H9 (cell line): Measurements from ENCODE around the gene EPB41L2. TPM values are rescaled to one million over a fixed set of nuclear protein-coding genes. Genes with fewer than 3 reads are reported as not detected.
A peak's percentile ranks its signal among the peaks of the same experiment; 100 is the strongest.

ENCODE experiments used
- DNase-seq: peaks from one replicate; pipeline ENCODE4 v3.0.0-alpha.2; 2017
- H2AFZ ChIP-seq: one replicate; pipeline ENCODE4 v1.6.1; 2013; ENCODE audit warnings: mild to moderate bottlenecking, low read length, control low read depth, moderate library complexity
- H2AK5ac ChIP-seq: 2 replicates; pipeline ENCODE4 v1.6.1; 2013; ENCODE audit warnings: low read length, control low read depth, mixed read lengths; ENCODE audit not compliant: insufficient read length
- H2BK120ac ChIP-seq: one replicate; pipeline ENCODE4 v1.6.1; 2013; ENCODE audit warnings: low read depth, mild to moderate bottlenecking, low read length, control low read depth, inconsistent platforms; ENCODE audit not compliant: poor library complexity, severe bottlenecking
- H2BK12ac ChIP-seq: 2 replicates; pipeline ENCODE4 v1.6.1; 2013; ENCODE audit warnings: low read length, control low read depth, mixed read lengths, low read depth; ENCODE audit not compliant: insufficient read length
- H2BK15ac ChIP-seq: 2 replicates; pipeline ENCODE4 v1.6.1; 2013; ENCODE audit warnings: low read depth, low read length, control low read depth
- H2BK20ac ChIP-seq: one replicate; pipeline ENCODE4 v1.6.1; 2013; ENCODE audit warnings: low read depth, mild to moderate bottlenecking, low read length, control low read depth, inconsistent platforms; ENCODE audit not compliant: poor library complexity, severe bottlenecking
- H2BK5ac ChIP-seq: 2 replicates; pipeline ENCODE4 v1.6.1; 2013; ENCODE audit warnings: low read length, control low read depth, mixed read lengths; ENCODE audit not compliant: insufficient read length
- H3K14ac ChIP-seq: 2 replicates; pipeline ENCODE4 v1.6.1; 2013; ENCODE audit warnings: low read length, control low read depth; ENCODE audit not compliant: insufficient read depth
- H3K18ac ChIP-seq: 2 replicates; pipeline ENCODE4 v1.6.1; 2013; ENCODE audit warnings: low read depth, mild to moderate bottlenecking, mixed read lengths, low read length, control low read depth; ENCODE audit not compliant: insufficient read length
- H3K23ac ChIP-seq: 2 replicates; pipeline ENCODE4 v1.6.1; 2013; ENCODE audit warnings: low read length, control low read depth, mixed read lengths, low read depth; ENCODE audit not compliant: insufficient read length
- H3K23me2 ChIP-seq: 2 replicates; pipeline ENCODE4 v1.6.1; 2013; ENCODE audit warnings: low read depth, mild to moderate bottlenecking, mixed read lengths, low read length, control low read depth; ENCODE audit not compliant: insufficient read length, poor library complexity, severe bottlenecking
- H3K27ac ChIP-seq: 2 replicates; pipeline ENCODE4 v1.5.1; 2013; ENCODE audit warnings: low read length, control low read depth, mixed read lengths, low read depth; ENCODE audit not compliant: insufficient read length
- H3K27me3 ChIP-seq: 2 replicates; pipeline ENCODE4 v1.6.1; 2013; ENCODE audit warnings: low read length, control low read depth, inconsistent platforms; ENCODE audit not compliant: insufficient read depth
- H3K4ac ChIP-seq: 2 replicates; pipeline ENCODE4 v1.6.1; 2013; ENCODE audit warnings: low read depth, mild to moderate bottlenecking, control low read depth, inconsistent platforms, low read length, moderate library complexity
- H3K4me1 ChIP-seq: 2 replicates; pipeline ENCODE4 v1.6.1; 2013; ENCODE audit warnings: low read length, control low read depth, inconsistent platforms; ENCODE audit not compliant: insufficient read depth
- H3K4me2 ChIP-seq: 2 replicates; pipeline ENCODE4 v1.6.1; 2013; ENCODE audit warnings: low read length, control low read depth, mixed read lengths; ENCODE audit not compliant: insufficient read length, insufficient read depth
- H3K56ac ChIP-seq: 2 replicates; pipeline ENCODE4 v1.6.1; 2013; ENCODE audit warnings: low read depth, mild to moderate bottlenecking, mixed read lengths, low read length, control low read depth; ENCODE audit not compliant: insufficient read length
- H3K79me1 ChIP-seq: 2 replicates; pipeline ENCODE4 v1.6.1; 2013; ENCODE audit warnings: low read depth, mild to moderate bottlenecking, moderate library complexity, low read length, control low read depth, inconsistent platforms; ENCODE audit not compliant: insufficient read depth, poor library complexity, severe bottlenecking
- H3K79me2 ChIP-seq: 2 replicates; pipeline ENCODE4 v1.6.1; 2013; ENCODE audit warnings: low read length, control low read depth, inconsistent platforms; ENCODE audit not compliant: insufficient read depth
- H3K9ac ChIP-seq: 2 replicates; pipeline ENCODE4 v1.6.1; 2013; ENCODE audit warnings: low read length, control low read depth, mixed read lengths; ENCODE audit not compliant: insufficient read length; ENCODE audit errors: extremely low read depth
- H3K9me3 ChIP-seq: one replicate; pipeline ENCODE4 v1.6.1; 2013; ENCODE audit warnings: low read depth, low read length, inconsistent platforms; ENCODE audit not compliant: control insufficient read depth
- H3T11ph ChIP-seq: one replicate; pipeline ENCODE4 v1.6.1; 2013; ENCODE audit warnings: mild to moderate bottlenecking, low read length, control low read depth, inconsistent platforms
- H4K20me1 ChIP-seq: one replicate; pipeline ENCODE4 v1.6.1; 2013; ENCODE audit not compliant: control insufficient read depth, insufficient read length, insufficient read depth
- H4K5ac ChIP-seq: 2 replicates; pipeline ENCODE4 v1.6.1; 2013; ENCODE audit warnings: low read depth, mild to moderate bottlenecking, mixed read lengths, low read length, control low read depth; ENCODE audit not compliant: insufficient read length
- H4K8ac ChIP-seq: replicated peaks from 2 replicates; pipeline ENCODE4 v1.6.1; 2013; ENCODE audit warnings: low read length, control low read depth, mixed read lengths, low read depth; ENCODE audit not compliant: insufficient read length
- H4K91ac ChIP-seq: 2 replicates; pipeline ENCODE4 v1.6.1; 2013; ENCODE audit warnings: low read depth, mild to moderate bottlenecking, moderate library complexity, mixed read lengths, low read length, control low read depth; ENCODE audit not compliant: insufficient read length
- H3K27ac Mint-ChIP-seq, 3 experiments: 2 replicates in 2 of 3; 3 replicates in 1 of 3; pipeline ENCODE4 v1.8.0; 2020 to 2021; ENCODE audit warnings: mixed read lengths in 3 of 3, mild to moderate bottlenecking in 1 of 3, moderate library complexity in 1 of 3
- H3K27me3 Mint-ChIP-seq: 2 replicates; pipeline ENCODE4 v1.8.0; 2021; ENCODE audit warnings: low read depth, mild to moderate bottlenecking, moderate library complexity, mixed read lengths
- H3K36me3 Mint-ChIP-seq, 3 experiments: 2 replicates in 2 of 3; 3 replicates in 1 of 3; pipeline ENCODE4 v1.8.0; 2020 to 2021; ENCODE audit warnings: low read depth in 3 of 3, mixed read lengths in 3 of 3; ENCODE audit not compliant: insufficient read depth in 1 of 3
- H3K4me1 Mint-ChIP-seq, 2 experiments: 2 replicates each; pipeline ENCODE4 v1.8.0; 2020; ENCODE audit warnings: mixed read lengths in 2 of 2
- H3K4me3 Mint-ChIP-seq, 2 experiments: 2 replicates in 1 of 2; 3 replicates in 1 of 2; pipeline ENCODE4 v1.8.0; 2020 to 2021; ENCODE audit warnings: mild to moderate bottlenecking in 2 of 2, mixed read lengths in 2 of 2, moderate library complexity in 1 of 2
- H3K9me3 Mint-ChIP-seq, 2 experiments: 2 replicates in 1 of 2; 3 replicates in 1 of 2; pipeline ENCODE4 v1.8.0; 2020; ENCODE audit warnings: mild to moderate bottlenecking in 2 of 2, mixed read lengths in 2 of 2, moderate library complexity in 1 of 2
- WGBS: extraction: QIAGEN DNeasy Blood & Tissue Kit; methylation state at CpG from one replicate; pipeline ENCODE4 v1.1.7; 2013; ENCODE audit warnings: missing lambda C conversion rate, low lambda C conversion rate, mixed read lengths; ENCODE audit not compliant: insufficient read length; ENCODE audit errors: extremely low coverage; 5-methylcytosine and 5-hydroxymethylcytosine counted together
- total RNA-seq: library from RNA; stranded (reverse); gene quantifications from 2 replicates; pipeline ENCODE4 v1.2.1, GENCODE V29; 2021
- TF ChIP-seq, protein P1 (sequence below): fragments of 200-600 bp; sonication (generic); conservative IDR thresholded peaks from 3 replicates; pipeline ENCODE4 v1.8.0; 2021; ENCODE audit warnings: antibody characterized with exemption, mild to moderate bottlenecking

The EPB41L2 gene
- total RNA-seq, 1 experiment from 2014 or later, result 90.2 TPM

DNA sequence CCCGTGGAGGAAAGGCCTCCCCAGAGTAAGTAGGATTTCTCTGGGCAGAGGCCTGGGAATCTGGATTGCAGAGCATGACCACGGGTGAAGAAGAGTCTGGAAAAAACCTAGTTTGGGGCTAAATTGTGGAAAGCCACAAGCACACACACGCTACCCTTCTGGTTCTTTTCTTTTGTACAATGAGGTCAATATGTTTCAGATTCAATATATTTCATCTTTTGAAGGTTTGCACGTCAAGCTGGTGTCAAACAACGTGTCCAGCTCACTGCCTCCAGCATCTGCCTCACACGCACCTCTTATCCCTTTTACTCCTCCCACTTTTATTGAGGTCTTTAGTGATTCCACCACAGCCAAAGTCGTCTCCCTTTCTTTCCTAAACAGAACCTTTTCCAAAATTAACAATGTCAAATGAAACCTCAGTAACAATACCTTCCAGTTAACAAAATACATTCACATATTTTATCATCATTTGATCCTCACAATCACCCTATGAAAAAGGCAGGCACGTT, 773 bp upstream of the EPB41L2 start:
- no peak overlapping the region for H2BK5ac ChIP-seq
- no peaks in the 10 kb centered on the region for H3K79me1 ChIP-seq
- H3K9ac ChIP-seq, result no peak overlapping the region
- H3K9me3 ChIP-seq, result no peaks in the 10 kb centered on the region
- peak overlapping the region; percentile 70 for H2AFZ ChIP-seq
- H3K56ac ChIP-seq, result no peak overlapping the region
- H3K23me2 ChIP-seq, result peaks cover 12% of the 10 kb centered on the region
- no peak overlapping the region for H4K91ac ChIP-seq
- no peak overlapping the region for H2BK12ac ChIP-seq
- H3K4me1 Mint-ChIP-seq, result peaks cover 30 to 33% of the 10 kb centered on the region in 2 experiments
- H3K9me3 Mint-ChIP-seq, result no peaks in the 10 kb centered on the region; a peak in 1 of 5 replicates
- no peak overlapping the region for H3K18ac ChIP-seq
- H3K23ac ChIP-seq, result no peak overlapping the region
- no peaks in the 10 kb centered on the region for H3K36me3 Mint-ChIP-seq
- TF ChIP-seq, protein P1, sequence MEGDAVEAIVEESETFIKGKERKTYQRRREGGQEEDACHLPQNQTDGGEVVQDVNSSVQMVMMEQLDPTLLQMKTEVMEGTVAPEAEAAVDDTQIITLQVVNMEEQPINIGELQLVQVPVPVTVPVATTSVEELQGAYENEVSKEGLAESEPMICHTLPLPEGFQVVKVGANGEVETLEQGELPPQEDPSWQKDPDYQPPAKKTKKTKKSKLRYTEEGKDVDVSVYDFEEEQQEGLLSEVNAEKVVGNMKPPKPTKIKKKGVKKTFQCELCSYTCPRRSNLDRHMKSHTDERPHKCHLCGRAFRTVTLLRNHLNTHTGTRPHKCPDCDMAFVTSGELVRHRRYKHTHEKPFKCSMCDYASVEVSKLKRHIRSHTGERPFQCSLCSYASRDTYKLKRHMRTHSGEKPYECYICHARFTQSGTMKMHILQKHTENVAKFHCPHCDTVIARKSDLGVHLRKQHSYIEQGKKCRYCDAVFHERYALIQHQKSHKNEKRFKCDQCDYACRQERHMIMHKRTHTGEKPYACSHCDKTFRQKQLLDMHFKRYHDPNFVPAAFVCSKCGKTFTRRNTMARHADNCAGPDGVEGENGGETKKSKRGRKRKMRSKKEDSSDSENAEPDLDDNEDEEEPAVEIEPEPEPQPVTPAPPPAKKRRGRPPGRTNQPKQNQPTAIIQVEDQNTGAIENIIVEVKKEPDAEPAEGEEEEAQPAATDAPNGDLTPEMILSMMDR, result no peak
- H2BK20ac ChIP-seq, result no peak overlapping the region
- no peaks in the 10 kb centered on the region for H4K20me1 ChIP-seq
- H2AK5ac ChIP-seq, result no peak overlapping the region
- H3K27me3 Mint-ChIP-seq, result peaks cover 21% of the 10 kb centered on the region
- no peak overlapping the region for H2BK15ac ChIP-seq
- no CpG with 5 or more reads among the region's 8 CpGs for WGBS
- 0 out of 2 replicates have a peak, but pooled peaks cover 4% of the 10 kb centered on the region for H3K4me1 ChIP-seq
- H4K8ac ChIP-seq, result no peak overlapping the region
- peak overlapping the region; percentile 85 for H3K4me2 ChIP-seq
- H3K4ac ChIP-seq, result no peak overlapping the region
- H3T11ph ChIP-seq, result no peak overlapping the region
- H3K27ac ChIP-seq, result no peak overlapping the region
- H3K4me3 Mint-ChIP-seq, result peak overlapping the region; percentile 63 to 67
- no peaks in the 10 kb centered on the region for H3K27me3 ChIP-seq
- H4K5ac ChIP-seq, result no peak overlapping the region
- no peak overlapping the region for H3K14ac ChIP-seq
- H2BK120ac ChIP-seq, result no peak overlapping the region
- no peak overlapping the region for H3K27ac Mint-ChIP-seq
- no peak for DNase-seq
- H3K79me2 ChIP-seq, result peaks cover 3% of the 10 kb centered on the region; the same call in 1 of the 2 replicates
